GM18870 (cell line): Measurements from ENCODE around the gene GFAP.

Experiments used
- ATAC-seq: cut with Tn5 transposase; IDR thresholded peaks from one replicate; pipeline ENCODE4 v1.9.1; 2021; ENCODE audit warnings: moderate library complexity; ENCODE audit not compliant: unreplicated experiment

Gene GFAP

GRCh38 chr17:44867841-44868240, 47.5 kb downstream of the GFAP start:
- no peak for ATAC-seq

GRCh38 chr17:44865931-44866330, 49.4 kb downstream of the GFAP start:
- no peak for ATAC-seq

GRCh38 chr17:44865231-44865660, 50.1 kb downstream of the GFAP start:
- no peak for ATAC-seq

- no peak for ATAC-seq
These were observed 50.5 kb downstream of the GFAP start for GRCh38 chr17:44864831-44865230.

- ATAC-seq: no peak
These were observed 52.0 kb downstream of the GFAP start for GRCh38 chr17:44863061-44863918.

- no peak for ATAC-seq
These were observed 52.9 kb downstream of the GFAP start for GRCh38 chr17:44862278-44862914.

- ATAC-seq: no peak
These were observed 55.6 kb downstream of the GFAP start for GRCh38 chr17:44859701-44860100.

- ATAC-seq: no peak
These were observed 61.1 kb downstream of the GFAP start for GRCh38 chr17:44854192-44854591.
